Measurements from ENCODE around the gene CD248.

DNA sequence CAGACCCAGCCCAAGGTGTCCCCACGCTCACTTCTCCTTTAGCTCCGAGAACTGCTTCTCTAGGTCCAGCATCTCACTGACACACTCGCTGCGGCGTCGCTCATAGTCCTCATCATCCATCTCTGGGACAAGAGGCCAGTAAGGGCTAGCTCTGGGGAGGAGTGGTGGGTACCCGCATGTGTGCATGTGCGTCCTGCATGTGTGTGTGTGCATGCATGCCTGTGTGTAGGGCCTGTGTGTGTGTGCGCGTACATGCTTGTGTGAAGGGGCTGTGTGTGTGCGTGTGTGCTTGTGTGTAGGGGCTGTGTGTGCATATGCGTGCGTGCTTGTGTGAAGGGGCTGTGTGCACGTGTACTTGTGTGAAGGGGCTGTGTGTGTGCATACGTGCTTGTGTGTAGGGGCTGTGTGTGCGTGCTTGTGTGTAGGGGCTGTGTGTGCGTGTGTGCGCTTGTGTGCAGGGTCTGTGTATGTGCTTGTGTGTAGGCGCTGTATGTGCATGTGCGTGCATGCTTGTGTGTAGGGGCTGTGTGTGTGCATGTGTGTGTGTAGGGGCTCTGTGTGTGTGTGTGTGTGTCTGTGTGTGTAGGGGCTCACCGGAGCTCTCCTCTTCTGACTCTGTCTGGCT, 24.8 kb upstream of the CD248 start:
- TF ChIP-seq, protein P1, sequence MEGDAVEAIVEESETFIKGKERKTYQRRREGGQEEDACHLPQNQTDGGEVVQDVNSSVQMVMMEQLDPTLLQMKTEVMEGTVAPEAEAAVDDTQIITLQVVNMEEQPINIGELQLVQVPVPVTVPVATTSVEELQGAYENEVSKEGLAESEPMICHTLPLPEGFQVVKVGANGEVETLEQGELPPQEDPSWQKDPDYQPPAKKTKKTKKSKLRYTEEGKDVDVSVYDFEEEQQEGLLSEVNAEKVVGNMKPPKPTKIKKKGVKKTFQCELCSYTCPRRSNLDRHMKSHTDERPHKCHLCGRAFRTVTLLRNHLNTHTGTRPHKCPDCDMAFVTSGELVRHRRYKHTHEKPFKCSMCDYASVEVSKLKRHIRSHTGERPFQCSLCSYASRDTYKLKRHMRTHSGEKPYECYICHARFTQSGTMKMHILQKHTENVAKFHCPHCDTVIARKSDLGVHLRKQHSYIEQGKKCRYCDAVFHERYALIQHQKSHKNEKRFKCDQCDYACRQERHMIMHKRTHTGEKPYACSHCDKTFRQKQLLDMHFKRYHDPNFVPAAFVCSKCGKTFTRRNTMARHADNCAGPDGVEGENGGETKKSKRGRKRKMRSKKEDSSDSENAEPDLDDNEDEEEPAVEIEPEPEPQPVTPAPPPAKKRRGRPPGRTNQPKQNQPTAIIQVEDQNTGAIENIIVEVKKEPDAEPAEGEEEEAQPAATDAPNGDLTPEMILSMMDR (IDR thresholded peaks at IDR 0.05), result no peak
- no peak for TF ChIP-seq POLR2A (IDR thresholded peaks at IDR 0.05)
- TF ChIP-seq EP300 (IDR thresholded peaks at IDR 0.05), result no peak
